ENCODE data around the gene RNF114.
"Not testable (repeated sequence)": the region's sequence is repeated elsewhere in the genome, so short reads cannot be mapped to it uniquely, and the experiment has no call there.

The RNF114 gene, protein sequence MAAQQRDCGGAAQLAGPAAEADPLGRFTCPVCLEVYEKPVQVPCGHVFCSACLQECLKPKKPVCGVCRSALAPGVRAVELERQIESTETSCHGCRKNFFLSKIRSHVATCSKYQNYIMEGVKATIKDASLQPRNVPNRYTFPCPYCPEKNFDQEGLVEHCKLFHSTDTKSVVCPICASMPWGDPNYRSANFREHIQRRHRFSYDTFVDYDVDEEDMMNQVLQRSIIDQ

DNA sequence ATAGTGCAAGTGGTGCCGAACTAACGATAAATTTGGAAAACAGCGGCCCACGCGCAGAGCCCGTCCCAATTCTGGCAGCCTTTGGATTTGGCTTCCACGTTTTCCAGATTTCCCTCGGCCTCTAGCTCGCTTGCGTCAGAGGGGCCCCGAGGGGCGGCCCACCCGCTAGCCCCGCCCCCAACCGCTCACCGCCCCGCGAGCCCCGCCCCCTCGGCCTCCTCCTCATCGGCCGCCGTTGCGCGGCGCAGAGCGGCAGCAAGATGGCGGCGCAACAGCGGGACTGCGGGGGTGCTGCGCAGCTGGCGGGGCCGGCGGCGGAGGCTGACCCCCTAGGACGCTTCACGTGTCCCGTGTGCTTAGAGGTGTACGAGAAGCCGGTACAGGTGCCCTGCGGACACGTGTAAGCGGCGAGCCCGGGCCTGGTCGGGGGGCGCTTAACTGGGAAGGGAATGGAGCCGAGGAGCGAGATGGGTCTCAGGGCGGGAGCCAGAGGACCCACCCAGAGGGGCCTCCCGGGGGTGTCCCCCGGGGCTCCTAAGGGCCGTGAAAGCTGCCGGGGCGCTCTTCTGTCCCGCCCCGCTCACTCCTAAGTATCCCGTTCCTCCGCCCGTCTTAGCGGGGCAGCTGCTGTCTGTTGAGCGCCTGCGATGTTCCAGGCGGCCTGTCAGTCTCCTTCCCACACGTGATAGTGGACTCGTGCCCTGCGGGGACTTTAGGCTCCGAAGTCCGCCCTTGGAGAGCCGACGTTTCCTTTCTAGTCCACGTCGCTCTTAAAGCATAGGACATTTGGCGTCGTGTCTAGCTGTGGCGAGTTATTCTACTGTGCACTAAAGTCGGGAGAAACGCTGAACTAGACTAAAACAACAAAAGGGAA, at the start of gene RNF114:
TSS of gene RNF114 (plus strand) at position 245 of the 874 bp plus-strand sequence. CDS start at position 261, 16 bp downstream.
- peak; percentile 91 to 92 for DNase-seq

DNA sequence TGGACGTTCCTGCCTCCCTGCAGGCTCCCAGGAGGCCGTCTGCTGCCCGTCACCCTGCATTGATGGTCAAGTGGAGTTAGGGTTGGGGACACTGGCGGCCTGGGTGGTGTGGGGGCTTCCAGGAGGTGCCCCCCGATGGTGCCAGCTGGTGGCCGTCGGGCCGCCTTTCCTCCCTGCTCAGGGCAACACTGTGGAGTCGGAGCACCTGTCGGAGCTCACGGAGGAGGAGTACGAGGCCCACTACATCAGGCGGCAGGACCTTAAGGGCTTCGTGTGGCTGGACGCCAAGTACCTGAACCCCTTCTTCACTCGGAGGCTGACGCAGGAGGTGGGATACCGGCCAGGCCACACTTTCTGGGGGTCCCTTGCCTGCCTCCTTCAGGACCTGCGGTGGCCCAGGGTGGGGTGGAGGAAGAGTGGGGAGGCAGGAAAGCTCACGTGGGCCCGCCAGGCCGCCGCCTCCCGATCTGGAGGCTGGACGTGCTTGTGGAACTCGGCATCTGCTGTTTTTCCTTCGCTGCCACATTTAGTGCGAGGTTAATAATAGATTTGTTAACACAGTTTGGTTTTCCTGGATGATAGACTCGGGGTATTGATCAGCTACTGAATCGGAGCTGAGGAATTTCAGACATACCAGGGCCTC, 49.5 kb upstream of the RNF114 start:
- DNase-seq, result no peak

GRCh38 chr20:49887251-49888211, 48.7 kb upstream of the RNF114 start:
- DNase-seq, result no peak

- peak; percentile 55 to 56 for DNase-seq
These were observed 47.8 kb upstream of the RNF114 start for GRCh38 chr20:49888212-49889000.

DNA sequence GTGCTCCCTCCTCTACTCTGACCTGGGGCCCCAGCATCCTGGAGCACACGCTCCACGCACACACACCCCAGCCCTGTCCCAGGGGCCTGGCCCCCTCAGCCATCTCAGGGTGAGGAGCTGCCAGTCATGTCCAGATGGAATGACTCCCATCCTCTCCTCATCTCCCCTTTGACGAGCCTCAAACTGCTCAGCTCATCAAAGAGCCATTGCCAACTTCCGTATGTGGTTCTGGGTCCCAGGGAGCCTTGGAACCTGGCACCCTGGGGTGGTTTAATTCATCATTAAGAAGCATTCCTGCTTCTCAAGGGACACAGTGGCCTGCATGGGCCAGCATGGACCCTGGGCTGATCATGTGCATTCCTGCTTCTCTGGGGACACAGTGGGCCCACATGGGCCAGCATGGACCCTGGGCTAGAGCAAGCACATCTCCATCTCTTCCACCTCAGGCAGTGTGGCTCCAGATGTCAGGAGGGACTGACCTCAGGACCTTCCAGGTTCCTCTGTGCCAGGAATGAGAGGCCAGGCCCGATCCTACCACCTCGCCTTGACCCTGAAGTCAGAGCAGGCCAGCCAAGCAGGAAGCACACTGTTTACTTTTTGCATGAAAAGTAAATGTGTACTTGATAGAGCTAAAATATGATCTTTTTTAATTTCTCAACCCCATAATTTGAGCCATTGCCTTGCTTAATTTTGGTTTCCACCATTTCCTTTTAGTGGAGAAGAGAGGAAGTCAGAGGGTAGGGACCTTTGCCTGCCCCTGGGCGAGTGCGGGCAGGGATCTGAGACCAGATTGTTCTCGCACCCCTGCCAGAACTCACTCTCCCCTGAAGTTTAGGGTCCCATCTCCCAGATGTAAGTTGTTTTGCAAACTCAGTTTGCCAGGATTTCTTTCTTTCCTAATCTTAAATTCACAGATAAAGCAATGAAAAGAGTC, 46.9 kb upstream of the RNF114 start:
- no peak for DNase-seq

- no peak for DNase-seq
These were observed 46.3 kb upstream of the RNF114 start for GRCh38 chr20:49889935-49890333.

DNA sequence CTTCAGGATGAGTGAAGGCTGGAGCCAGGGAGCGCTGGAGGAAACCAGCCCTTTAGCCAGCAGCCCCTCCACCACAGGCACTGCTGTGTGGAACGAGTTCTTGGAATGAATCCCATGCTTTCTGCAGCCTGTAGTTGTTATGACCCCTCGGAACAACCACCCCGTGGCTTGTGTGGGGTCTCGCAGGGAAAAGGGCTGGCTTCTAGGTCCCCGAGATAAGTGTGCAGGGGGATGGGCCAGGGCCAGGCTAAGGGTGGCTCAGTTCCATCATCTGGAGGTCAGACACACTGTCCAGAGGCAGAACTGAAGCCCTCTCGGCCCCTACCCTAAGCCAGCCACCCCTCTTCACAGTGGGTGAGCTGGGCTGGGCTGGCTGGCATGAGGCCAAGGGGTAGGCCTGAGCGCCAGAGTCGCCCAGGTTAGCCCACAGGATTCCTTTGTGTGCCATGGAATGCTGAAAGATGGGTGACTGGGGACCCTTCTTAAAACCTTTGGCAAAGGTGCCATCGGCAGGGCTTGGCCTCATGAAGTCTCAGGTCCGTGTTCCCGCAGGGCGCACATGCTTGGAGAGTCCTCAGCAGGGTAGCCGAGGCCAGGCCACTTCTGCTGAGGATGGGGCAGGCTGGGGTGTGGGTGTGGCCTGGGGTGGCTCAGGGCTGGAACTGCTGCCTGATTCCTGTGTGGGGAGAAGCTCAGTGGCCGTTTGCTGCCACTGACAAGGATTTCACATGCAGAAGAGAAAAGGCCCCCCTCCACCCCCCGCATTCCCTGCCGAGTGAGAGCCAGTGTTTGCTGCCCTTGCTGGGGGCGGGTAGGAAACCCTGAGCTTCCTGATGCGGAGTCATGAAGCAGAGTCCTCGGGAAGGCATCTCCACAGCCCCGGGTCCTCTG, 45.5 kb upstream of the RNF114 start:
- peak in 1 of 2 donors; percentile 25 for DNase-seq

- DNase-seq, result no peak
These were observed 44.6 kb upstream of the RNF114 start for GRCh38 chr20:49891476-49892110.

- DNase-seq, result no peak
These were observed 43.9 kb upstream of the RNF114 start for GRCh38 chr20:49892260-49892659.

GRCh38 chr20:49892817-49893216, 43.4 kb upstream of the RNF114 start:
- DNase-seq, result no peak

DNA sequence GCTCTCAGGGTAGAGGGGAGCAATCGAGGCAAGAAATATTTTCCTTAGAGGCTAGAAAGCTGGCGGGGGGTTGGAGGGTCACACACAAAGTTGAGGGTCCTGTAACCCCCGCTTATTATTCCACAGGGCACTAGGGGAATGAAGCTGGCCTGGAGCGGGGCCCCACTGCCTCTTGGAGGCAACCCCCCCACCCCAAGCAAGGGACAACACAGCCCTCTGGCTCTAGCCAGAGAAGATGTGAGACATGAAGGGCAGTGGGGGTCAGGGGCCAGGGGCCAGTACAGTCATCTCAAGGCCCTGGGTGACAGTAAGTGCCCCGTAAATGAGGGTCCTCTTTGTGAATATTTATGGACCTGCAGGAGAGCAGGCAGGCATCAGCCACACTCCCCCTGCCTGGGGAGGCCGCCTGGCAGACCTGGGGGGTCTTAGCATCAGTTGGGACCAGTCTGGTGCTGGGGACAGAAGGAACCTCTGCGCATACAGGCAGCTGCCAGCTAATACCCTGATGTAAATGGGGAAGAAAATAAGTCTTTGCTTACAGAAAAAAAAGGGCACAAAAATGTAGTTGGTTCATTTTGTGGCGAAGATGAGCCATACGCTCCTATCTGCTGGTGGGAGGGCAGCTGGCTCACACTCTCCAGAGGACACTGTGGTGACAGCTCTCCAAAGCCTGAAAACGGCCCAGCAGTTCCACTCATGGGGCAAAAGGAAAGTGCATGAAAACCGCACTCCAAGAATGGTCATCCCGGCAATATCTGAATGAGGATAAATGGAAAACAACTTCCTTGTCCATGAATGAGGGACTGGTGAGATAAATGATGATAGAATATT, 42.7 kb upstream of the RNF114 start:
- no peak for DNase-seq

- no peak for DNase-seq
These were observed 42.1 kb upstream of the RNF114 start for GRCh38 chr20:49894073-49894470.

GRCh38 chr20:49895474-49896093, 40.6 kb upstream of the RNF114 start:
- not testable (repeated sequence) for DNase-seq

GRCh38 chr20:49896204-49896603, 40.0 kb upstream of the RNF114 start:
- DNase-seq, result no peak

DNA sequence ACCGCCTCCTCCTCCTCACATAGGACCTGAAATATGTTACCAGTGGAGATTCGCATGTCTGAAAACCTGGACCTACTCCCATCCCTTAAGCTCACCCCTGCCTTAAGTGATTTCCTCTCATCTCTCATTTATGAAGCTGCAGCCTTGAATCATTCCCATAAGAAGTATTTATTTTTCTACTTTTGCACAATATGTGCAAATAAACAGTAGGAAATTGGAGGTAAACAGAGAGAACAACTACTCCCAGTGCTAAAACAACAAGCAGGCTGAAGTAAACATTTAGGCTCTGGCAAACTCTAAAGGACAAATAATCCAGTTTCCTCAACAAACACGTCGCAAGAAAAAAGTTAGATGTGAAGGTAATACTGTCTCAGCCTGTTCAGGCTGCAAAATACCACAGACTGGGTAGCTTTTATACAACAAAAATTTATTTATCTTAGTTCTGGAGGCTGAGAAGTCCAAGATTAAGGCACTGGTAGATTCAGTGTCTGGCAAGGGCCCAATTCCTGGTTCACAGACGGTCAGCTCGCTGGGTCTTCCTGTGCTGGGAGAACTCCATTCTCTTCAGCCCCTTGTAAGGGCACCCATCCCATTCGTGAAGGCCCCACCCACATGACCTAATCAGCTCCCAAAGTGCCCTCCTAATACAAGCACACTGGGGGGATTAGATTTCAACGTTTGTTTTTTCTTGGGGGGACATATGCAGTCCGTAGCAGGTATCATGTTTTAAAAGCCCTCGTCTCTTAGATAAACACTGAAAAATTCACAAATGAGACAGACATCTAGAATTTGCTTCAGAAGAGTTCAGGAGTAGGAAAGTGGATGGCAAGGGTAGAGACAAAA, 36.4 kb upstream of the RNF114 start:
- no peak for DNase-seq

DNA sequence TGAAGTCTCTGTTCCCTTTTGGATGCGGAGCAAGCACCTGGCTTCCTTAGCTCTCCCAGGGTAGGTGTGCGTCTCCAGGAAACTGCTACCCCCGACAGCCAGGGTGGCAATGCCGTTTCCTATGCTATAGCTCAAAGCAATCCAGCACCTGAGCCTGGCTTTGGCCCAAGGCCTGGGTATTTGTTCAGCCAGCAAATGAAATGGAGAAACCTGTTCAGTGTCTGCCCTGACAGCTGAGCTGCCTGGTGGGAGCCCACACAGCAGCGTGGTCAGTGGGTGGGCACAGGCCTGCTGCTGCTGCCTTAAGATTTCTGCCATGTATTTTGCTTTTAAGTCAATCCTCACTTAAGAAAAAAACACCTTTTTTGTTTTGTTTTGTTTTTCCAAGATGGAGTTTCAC, 34.6 kb upstream of the RNF114 start:
- no peak for DNase-seq

Data from CD4-positive, alpha-beta T cell treated with Interleukin-1 beta for 1 hour (primary cell).